Renal pelvis (tissue), 4 donors: Measurements from ENCODE around the gene RASA3. TPM values are rescaled to one million over a fixed set of nuclear protein-coding genes. Genes with fewer than 3 reads are reported as not detected.
A peak's percentile ranks its signal among the peaks of the same experiment; 100 is the strongest.

Experiments
- DNase-seq: peaks from one replicate; pipeline ENCODE4 v3.0.0-alpha.2; 2013
- polyA plus RNA-seq, 3 donors: library from polyadenylated mRNA; unstranded; fragments of 120-200 nt; gene quantifications; one replicate each; pipeline ENCODE4 v1.2.1, GENCODE V29; 2013; ENCODE audit not compliant: insufficient read length in 3 of 3

Gene RASA3
- polyA plus RNA-seq, 3 donors, result 11.3 to 13.4 (median 12.1) TPM

GRCh38 chr13:114035186-114035582 is 97.2 kb downstream of the RASA3 start:
- no peak for DNase-seq

GRCh38 chr13:114034481-114034891 is 97.9 kb downstream of the RASA3 start:
- no peak for DNase-seq

DNA sequence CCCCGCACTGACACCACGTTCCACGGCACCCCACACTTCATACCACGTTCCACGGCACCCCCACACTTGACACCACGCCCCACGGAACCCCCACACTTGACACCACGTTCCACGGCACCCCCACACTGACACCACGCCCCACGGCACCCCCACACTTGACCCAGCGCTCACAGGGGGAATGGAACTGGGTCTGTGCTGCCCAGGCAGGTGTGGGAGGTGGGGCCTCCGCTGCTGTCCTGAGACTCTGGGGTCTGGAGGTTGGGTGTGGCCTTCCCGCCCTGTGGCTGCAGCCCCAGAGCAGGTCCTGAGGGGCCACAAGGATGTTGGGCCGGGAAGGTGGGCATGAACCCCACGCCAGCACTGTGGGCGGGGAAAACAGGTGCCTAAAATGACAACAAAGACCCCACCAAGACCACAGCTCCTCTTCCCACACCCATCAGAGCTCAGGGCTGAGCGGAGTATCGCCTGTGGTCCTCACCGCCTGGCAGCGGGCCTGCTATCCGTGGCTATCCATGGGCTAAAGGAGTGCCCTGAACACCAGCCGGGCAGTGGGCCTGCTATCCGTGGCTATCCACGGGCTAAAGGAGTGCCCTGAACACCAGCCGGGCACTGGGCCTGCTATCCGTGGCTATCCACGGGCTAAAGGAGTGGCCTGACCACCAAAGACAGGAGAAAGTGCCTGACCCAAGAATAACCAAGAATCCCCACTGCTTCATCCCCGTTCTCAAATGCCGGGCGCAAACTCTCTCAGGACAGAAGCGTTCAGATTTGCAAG is 98.7 kb downstream of the RASA3 start:
- no peak for DNase-seq

GRCh38 chr13:114032126-114032799 is 100.2 kb downstream of the RASA3 start:
- DNase-seq, result peak; percentile 58

DNA sequence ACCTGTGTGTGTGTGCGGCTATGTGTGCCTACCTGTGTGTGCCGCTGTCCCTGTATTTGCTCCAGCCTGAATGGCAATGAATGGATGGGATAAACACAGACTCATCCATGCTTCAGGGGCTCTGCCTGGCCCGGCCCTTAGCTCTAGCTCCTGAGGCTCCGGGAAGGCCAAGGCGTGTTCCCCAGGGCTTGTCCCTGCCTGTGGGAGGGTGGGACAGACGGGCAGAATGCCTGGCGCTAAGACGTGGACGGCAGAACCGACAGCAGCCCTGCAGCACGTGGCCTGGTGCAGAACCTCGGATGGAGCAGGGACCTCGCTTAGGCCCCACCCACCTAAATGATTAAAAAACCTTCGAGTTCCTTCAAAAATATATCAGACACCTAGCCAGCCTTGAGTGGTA is 100.8 kb downstream of the RASA3 start:
- no peak for DNase-seq

DNA sequence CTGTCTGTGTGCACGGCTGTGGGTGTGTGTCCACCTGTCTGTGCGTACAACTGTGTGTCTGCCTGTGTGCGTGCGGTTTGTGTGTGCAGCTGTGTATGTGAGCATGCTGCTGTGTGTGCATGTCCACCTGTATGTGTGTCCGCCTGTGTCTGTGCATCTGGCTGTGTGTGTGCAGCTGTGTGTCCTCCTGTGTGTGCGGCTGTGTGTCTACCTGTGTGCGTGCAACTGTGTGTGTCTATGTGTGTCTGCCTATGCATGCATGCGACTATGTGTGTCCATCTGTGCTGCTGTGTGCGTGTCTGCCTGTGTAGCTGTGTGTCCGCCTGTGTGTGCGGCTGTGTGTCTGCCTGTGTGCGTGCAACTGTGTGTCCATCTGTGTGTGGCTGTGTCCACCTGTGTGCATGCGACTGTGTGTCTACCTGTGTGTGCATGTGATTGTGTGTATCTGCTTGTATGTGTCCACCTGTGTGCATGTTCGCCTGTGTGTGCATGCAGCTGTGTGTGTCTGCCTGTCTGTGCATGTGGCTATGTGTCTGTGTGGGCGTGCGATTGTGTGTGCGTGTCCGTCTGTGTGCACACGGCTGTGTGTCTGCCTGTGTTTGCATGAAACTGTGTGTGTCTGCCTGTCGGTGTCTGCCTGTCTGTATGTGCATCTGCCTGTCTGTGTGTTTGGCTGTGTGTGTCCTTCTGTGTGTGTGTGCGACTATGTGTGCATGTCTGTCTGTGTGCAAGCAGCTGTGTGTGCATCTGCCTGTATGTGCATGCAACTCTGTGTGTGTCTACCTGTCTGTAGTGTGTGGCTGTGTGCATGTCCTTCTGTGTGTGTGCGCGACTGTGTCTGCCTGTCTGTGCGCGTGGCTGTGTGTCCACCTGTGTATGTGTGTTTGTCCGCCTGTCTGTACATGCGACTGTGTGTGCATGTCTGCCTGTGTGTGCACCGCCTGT is 101.5 kb downstream of the RASA3 start:
- DNase-seq, result no peak

- DNase-seq, result no peak
Measured at GRCh38 chr13:114029866-114030625, 102.4 kb downstream of the RASA3 start.

GRCh38 chr13:114027826-114028225 is 104.6 kb downstream of the RASA3 start:
- no peak for DNase-seq

DNA sequence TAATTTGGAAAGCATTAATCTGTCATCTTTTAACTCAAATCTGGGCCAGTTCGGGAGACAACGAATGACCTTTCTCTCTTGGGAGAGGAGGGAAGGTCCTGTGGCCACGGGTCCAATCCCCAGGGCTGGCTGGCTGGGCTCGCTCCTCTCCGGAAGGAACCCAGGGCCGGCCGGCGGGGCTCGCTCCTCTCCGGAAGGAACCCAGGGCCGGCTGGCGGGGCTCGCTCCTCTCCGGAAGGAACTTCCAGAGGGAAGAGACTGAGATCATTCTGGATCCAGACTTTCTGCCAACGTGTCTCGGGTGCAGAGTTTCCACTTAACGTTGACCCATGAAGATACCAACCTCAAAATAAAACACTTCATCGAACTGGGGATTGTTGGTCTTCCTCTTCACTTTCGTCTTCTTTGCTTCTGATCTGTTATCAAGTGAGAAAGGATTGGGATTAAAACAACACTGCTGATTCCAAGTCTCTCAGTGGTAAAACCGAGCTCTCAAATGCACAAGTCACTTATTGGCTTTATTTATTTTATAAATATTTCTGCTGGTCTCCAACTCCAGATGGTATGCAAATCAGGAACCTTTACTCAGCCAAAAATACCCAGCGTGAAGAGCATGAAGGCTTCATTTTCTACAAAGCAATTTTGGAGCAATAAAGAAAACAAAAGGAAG is 105.2 kb downstream of the RASA3 start:
- DNase-seq, result no peak

DNA sequence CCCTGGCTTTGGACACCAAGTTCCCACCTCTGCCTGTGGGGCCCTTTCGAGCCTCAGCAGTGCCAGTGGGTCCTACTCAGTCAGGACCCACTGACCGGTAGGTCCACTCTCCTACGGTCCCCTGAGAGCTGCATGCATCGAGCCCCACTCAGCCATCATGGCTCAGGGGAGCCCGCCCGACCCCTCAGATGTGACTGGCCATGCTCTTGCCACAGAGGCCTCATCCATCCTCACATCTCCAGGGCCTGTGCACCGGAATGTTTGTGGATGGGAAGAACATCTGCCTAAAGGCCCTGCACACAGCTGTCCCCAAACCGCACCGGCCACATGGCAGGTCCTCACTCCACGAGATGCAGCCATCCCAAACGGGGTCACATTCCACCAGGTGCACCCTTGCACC is 105.9 kb downstream of the RASA3 start:
- DNase-seq, result no peak

- DNase-seq, result peak; percentile 51
Measured at GRCh38 chr13:114025714-114026431, 106.5 kb downstream of the RASA3 start.

DNA sequence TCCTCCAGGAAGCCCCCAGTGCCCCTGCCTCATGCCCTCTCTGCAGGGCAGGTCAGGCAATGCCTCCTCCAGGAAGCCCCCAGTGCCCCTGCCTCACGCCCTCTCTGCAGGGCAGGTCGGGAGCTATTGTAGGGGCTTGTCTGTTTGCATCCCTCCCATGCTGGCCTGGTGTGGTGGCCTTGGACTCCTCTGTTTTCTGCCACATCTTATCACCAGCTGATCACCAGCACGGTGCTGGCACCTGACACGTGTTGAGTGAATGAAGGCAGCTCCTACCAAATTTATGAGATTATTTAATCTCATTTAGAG is 107.1 kb downstream of the RASA3 start:
- DNase-seq, result no peak

DNA sequence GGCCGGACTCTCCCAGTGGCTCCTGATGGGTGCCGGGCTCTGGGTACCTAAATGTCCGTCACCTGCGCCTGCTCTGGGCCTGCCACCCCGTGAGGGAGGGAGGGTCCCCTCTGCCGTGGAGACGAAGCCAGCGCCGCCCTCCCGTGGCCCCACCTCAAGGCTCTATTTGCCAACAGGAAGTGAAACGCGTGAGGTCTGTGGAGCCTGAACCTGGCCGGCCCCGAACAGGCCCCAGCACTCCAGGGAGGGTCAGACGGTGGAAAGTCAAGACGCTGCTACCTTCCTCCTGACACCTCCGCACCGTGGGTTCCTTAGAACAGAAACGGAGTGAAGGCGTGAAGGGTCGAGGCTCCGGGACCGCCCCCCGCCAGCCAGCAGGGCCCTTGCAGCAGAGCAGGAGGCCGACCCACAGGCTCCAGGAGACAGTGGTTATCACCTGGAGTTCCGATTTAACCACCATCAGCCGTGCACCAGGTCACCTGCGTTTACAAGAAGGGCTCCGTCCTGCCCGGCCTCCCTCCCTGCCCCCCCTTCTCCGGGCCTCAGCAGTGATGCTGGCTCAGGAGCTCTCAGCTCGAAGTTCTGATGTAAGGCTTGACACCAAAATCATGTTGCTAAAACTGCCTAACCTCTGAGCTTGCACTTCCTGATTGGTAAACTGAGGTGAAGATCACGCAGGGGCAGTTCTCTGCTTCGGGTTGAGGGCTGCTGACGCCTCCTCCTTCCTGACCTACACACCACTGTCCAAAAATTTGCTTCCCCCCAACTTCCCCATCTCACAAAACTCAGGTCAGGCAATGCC is 107.6 kb downstream of the RASA3 start:
- DNase-seq, result no peak

DNA sequence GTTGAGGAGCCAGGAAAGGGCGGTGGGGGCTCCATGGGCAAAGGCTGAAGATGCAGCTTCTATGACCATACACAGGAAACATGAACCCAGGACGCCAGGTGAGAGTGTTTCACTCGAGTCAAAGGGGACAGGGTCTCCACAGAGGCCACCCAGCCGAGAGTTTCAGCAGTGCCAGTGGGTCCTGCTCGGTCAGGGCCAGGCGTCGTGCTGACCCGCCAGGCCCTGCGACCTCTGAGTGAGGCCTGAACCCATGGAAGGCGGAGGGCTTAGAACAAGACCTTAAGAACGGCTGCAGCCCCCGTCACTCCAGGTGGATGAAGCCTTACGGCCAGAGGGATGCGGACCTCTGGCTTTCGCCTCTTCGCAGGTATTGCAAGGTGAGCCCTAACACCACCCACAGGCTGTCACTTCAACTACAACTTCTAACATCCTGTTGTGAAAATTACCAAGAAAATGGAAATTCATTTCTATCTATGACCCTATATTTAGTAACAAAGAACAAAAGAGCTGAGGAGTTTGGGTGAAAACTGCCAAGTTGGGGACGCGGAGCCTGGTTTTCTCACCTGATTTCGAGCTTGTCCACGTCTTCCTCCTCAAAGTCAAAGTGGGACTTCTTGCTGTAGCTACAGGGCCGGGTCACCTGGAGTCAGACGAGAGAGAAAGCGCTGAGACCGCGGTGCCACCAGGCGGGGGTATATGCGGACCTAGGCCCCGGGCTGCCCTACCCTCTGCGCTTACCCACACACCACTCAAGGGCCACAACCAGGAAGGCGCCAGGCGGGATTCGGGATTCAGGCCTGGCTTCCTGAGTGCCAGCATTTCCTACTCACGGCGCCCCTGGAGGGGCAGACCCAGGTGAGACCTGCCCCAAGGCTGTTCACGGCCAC is 108.5 kb downstream of the RASA3 start:
- no peak for DNase-seq

- no peak for DNase-seq
Measured at GRCh38 chr13:114022876-114023275, 109.5 kb downstream of the RASA3 start.

DNA sequence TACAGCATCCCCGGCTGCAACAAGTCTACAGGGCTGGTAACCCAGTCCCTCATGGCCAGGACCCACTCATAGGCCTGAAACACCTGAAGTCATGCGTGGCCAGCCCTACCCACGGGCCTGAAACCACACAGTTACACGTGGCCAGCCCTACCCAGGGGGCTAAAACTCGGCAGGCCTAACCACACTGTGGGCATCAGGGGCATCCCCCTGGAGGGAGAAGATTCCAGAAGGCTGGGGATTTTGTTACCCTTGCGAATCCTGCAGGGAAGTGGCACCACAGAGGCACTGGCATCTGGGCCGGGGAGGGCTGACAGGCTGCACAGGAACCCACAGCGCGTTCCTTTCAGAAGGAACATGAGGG is 110.1 kb downstream of the RASA3 start:
- no peak for DNase-seq

DNA sequence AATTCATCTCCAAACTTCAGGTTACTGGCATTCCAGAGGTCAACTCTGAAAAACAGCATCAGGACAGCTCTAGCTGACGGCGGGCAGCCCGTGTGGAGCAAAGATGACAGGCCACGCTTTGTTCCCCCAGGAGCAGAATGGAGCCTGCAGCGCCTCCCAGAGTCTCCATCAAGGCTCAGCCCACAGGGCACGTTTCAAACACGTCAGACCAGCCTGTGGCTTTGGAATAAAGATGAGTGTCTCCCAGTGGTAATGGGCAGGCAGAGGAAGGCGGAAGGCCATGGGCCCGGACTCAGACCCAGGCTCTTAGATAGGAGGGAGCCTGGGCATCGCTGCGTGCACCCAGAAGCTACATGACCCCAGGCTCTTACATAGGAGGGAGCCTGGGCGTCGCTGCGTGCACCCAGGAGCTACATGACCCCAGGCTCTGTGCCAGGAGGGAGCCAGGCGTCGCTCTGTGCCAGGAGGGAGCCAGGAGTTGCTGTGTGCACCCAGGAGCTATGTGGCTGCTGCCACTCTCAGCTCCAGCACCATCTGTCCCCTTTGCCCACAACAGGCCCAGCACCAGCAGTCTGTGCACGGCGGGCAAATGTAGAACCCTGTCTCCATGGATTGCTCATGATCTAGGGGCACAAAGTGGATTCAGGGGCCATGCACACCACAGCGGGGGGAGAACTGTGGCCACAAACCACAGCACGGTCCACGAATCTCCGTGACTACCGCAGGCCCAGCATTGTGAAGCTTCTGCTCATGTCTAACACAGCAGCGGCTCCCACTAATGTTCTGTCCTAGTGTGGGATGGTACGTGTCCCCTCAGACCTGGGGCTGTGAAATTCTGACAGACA is 110.7 kb downstream of the RASA3 start:
- DNase-seq, result no peak
